SIG-M5 treated with dmso at 0.1 percent for 504 hours (cell line): ENCODE data around the gene NXT1.

Source experiments
- DNase-seq: peaks from one replicate; lab custom pipeline; 2025; ENCODE audit not compliant: unreplicated experiment; lab: John Stamatoyannopoulos, UW

Gene NXT1

DNA sequence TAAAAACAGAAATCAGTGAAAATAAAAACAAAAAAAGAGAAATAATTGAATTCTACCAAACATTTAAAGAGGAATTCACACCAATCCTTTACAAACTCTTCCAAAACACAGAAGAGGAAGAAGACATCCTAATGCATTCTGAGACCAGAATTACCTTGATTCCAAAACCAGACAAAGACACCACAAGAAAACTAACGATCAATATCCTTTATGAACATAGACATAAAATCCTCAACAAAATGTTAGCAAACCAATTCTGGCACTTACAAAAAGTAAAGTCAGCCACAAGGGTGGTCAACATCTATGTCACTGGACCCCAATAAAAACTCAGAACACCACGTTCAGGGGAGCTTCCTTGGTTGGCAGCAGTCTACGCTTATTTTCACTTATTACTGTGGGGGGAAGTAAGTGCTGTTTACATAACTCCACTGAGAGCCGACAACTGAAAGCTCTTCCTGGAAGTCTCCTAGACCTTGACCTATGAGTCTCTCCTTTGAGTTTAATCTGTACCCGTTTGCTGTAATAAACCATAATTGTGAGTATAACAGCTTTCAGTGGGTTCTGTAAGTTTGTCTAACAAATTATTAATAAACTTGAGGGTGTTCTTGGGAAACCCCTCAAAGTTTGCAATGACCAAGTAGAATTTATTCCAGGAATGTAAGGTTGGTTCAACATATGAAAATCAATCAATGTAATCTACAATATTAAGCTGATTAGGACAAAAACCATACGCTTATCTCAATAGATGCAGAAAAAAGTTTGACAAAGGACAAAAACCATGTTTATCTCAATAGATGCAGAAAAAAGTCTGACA is 35.9 kb downstream of the NXT1 start:
- no peak for DNase-seq

DNA sequence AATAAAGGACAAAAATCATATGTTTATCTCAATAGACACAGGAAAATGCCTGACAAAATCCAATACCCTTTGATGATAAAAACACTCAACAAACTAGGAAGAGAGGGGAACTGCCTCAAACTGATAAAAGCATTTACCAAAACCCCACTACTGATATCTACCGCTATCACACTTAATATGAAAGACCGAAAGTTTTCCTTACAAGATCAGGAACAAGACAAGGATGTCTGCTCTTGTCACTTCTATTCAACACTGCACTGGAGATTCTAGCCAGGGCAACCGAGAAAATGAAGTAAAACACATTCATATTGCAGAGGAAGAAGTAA is 36.5 kb downstream of the NXT1 start:
- no peak for DNase-seq

DNA sequence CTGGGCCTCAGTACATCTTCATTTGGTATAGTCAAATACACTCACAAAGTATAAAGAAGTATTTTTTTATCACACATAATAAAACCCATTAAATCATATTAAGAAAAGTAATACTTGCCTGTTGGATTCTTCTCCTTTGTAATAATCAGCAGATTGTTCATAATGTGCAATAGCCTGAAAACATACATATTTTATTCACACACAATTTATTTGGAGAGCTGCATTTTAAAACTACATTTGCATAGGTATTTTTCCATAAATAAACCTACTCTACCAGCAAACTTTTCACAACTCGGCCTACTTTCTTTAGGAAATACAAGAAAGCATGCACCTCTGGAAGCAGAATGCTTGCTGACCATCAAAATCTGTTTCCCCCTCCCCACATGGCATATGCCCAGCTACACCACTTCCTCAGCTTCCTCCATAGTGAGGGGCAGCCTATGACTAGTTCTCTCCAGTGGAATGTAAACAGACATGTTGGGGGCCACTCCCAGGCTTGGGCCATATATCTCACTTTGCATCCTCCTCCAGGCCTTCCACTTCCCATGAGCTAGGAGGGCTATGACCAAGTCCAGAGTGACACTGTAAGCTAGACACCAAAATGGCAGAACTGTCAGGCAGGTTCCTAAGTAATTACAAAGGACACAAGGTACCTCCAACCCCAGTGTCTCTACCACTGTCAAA is 39.6 kb downstream of the NXT1 start:
- no peak for DNase-seq

- no peak for DNase-seq
Observed at GRCh38 chr20:23391707-23392310, 41.2 kb downstream of the NXT1 start.

DNA sequence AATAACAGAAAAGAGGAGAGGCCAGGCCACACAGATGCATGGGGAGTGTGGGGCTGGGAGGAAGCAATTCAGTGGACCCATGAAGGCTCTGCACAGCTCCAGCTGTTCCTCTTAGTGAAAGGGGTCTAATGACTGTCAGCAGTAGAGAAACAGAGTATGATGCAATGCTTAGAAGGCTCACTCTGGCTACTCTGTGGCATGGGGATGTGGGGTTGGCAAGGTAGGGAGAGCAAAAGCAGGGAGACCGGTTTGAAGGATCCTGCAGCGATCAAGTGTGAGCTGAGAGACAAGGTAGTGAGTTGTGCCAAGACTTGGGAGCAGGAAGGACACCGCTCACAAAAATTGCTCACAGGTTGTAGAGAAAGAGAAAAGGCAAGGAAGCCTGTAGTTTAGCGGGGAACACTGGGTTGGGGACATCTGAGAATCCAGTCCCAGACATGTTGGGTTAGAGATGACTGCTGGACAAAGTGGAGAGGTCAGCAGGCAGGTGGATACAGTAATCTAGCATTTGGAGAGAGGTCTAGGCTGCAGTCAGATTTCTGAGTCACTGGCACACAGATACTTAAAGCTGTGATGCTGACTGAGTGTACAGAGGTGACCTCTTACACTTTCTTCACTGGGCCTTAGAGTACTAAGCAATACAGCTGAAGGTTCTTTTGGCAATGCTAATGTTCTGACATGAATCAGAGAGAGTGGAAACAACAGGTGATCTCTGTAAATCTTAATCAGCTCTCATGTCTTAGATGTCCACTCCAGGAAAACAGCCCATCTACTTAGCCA is 43.6 kb downstream of the NXT1 start:
- peak; percentile 11 for DNase-seq

- DNase-seq = no peak
Observed at GRCh38 chr20:23396950-23397627, 46.5 kb downstream of the NXT1 start.

DNA sequence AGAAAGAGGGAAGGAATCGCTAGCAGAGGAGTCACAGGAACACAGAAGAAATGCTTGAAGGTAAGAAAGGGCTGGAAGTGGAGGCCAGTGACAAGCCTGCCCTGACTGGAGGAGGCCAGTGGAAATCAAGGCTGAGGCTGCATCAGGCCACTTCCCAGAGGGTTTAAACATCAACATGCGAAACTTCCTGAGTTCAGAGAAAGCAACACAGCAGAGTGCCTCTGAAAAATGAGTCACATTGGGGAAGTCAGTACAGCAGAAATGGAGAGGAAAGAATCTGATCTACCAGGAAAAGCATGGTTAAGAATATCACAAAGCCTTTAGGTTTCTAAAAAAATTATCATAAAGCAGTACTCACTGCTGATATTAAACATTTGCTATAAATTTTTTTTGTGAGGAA is 47.4 kb downstream of the NXT1 start:
- DNase-seq = peak; percentile 44

DNA sequence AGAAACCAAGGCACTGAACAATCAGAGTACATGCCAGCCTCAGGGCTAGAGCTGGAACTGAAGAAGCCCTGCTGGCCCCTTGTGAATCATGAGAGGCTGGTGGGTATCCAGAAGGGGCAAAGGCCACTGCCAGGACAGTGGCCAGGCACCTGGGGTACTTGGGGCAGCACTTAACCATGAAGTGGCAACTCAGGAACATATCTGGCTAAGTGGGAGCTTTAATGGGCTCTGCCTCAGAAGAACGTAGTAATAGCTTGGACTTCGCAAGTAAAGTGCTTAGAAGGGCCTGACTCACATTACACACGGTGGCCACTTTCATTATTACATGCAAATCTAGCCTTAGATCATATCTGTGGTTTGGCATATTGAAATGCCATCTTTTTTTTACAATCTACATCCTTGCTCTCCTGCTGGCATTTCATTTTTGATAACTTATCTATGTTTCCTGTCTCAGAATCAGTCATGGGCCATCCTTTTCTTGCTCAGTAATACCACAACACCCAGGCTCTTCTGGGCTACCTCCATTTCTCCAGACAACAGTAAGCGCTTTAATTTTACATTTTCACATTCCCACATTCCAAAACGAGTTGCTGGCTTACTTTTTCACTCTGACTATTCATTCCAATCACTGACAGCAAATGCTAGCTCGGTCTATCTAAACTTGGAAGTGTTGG is 49.1 kb downstream of the NXT1 start:
- peak; percentile 20 for DNase-seq

GRCh38 chr20:23401051-23401450 is 50.5 kb downstream of the NXT1 start:
- no peak for DNase-seq

DNA sequence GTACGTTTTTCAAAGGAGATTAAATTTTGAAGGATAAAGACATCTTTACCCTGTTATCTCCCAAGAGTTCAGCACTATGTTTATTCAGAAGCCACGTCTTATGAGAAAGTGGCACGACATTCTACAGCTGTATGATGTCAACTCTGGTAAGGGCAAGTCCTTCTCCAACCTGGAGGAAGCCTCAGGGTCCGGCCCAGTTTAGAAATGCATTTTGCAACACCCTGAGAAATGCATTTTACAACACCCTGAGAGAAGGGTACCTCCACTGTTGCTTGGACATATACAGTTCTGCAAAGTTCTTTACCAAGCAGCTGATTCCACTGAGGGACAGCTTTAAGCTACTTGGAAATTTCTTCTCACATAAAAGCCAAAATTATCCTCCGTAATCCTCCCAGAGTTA is 53.2 kb downstream of the NXT1 start:
- DNase-seq = no peak

DNA sequence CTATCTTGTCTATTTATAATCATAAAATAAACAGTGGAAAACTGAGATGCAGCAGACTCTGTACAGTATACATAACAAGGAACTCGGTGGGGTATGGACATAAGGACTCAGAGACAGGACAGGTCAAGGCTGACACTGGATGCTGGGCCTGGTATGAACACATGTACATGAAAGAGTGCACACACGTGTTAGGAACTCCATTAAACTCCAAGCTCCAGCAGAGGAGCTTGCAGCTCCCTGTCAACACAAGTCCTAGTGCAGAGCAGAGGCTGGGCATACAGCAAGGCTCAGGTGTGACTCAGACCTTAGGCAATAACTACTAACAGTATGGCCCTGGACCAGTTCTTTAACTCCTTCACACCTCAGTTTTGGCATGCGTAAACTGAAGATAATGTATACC is 53.6 kb downstream of the NXT1 start:
- DNase-seq = no peak
